ENCODE data around the gene EXOC4. TPM values are rescaled to one million over a fixed set of nuclear protein-coding genes. Genes with fewer than 3 reads are reported as not detected.

EXOC4 gene
- total RNA-seq, 3 donors from 2014 or later: 88.3 to 136 (median 99.6) TPM

DNA sequence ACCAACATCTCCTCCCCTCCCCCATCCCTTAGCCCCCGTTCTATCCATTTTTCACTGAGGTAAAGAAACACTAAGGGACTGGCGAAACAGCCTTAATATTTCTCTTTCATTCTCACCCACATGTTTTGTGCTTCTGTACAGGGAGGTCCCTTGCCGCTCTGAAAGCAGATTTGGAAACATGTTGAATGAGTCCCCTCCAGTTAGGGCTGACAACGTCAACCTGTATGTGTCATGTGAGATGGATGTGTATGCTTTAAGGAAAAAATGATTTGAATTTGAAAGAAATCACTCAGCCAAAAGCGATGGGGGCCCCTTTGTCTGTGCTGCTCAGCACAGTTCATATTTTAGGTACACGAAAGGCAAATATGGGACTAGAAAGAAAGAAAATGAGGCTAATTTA is 560.0 kb downstream of the EXOC4 start:
- Histone ChIP-seq H3K27me3 (no peaks in the 10 kb centered on the region), H3K9me3 (no peaks in the 10 kb centered on the region), H3K27ac (no peak overlapping the region), H3K4me1 (no peaks in the 10 kb centered on the region), H3K36me3 (no peaks in the 10 kb centered on the region), H3K4me3 (no peak overlapping the region)
- TF ChIP-seq POLR2A (IDR thresholded peaks at IDR 0.05) (no peak), POLR2AphosphoS5 (IDR thresholded peaks at IDR 0.05) (no peak)
- TF ChIP-seq, protein P1, sequence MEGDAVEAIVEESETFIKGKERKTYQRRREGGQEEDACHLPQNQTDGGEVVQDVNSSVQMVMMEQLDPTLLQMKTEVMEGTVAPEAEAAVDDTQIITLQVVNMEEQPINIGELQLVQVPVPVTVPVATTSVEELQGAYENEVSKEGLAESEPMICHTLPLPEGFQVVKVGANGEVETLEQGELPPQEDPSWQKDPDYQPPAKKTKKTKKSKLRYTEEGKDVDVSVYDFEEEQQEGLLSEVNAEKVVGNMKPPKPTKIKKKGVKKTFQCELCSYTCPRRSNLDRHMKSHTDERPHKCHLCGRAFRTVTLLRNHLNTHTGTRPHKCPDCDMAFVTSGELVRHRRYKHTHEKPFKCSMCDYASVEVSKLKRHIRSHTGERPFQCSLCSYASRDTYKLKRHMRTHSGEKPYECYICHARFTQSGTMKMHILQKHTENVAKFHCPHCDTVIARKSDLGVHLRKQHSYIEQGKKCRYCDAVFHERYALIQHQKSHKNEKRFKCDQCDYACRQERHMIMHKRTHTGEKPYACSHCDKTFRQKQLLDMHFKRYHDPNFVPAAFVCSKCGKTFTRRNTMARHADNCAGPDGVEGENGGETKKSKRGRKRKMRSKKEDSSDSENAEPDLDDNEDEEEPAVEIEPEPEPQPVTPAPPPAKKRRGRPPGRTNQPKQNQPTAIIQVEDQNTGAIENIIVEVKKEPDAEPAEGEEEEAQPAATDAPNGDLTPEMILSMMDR (IDR thresholded peaks at IDR 0.05): no peak
- no peak for DNase-seq (ENCODE audit: low spot score in 2 of 2)
- intact Hi-C loops (cut with DNase I; ENCODE audit: low total_unique reads): no loop called here

DNA sequence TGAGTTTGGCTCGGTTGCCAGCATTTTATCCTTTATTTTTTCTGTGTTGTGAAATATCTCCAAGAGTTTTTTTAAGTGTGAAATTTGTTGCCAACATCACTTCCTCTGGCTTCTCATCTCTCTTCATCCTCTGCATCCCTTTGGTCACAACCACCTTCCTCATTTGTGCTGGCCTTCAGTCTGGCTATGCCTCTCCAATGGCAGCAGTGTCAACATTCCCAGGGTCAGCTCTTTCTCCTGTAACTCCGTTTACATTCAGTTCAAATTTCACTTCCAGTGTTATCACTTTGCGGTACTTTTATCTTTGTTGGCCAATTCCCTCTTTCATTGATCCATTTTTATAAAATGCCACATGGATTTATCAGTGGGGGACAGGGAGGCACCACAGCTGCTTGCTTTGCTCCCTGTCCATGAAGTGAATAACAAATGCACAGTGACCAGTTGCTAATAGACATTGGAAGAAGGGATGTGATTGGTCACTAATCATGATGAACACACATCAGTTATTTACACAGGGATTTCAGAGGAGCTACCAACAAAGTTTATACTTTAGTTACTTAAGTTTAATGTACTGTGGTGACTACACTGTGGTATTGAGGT is 562.8 kb downstream of the EXOC4 start:
- intact Hi-C loops (cut with DNase I; ENCODE audit: low total_unique reads): loop anchor here (5.0 kb wide), 1 partner anchor 1203 kb away; no protein-coding TSS in a partner anchor
- TF ChIP-seq POLR2A (IDR thresholded peaks at IDR 0.05) (no peak), POLR2AphosphoS5 (IDR thresholded peaks at IDR 0.05) (no peak)
- TF ChIP-seq, protein P1 (IDR thresholded peaks at IDR 0.05): no peak
- no peak overlapping the region for H3K4me3 ChIP-seq
- DNase-seq (ENCODE audit: low spot score in 2 of 2): no peak
- H3K9me3 ChIP-seq: no peaks in the 10 kb centered on the region
- H3K27ac ChIP-seq: no peak overlapping the region
- no peaks in the 10 kb centered on the region for H3K4me1 ChIP-seq
- H3K36me3 ChIP-seq: no peaks in the 10 kb centered on the region
- no peaks in the 10 kb centered on the region for H3K27me3 ChIP-seq

DNA sequence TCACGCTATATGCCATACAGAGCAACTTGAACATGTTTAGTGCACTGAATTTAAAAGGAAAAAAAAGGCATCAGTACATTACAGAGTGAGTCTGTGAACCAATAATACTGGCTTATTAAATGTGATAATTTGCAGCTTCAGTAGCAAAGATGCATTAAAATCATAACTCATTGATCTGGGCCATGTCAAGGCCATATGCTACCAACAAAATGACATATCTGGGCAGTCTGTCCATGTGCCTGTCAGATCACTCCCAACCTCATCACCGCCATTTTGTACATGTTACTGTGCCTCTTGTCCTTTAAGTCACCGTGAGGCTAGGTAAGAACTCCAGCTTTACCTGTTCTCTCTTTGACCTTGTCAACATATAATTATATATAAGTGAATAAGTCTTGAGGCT is 566.8 kb downstream of the EXOC4 start:
- Histone ChIP-seq H3K27me3 (no peaks in the 10 kb centered on the region), H3K36me3 (no peaks in the 10 kb centered on the region), H3K4me3 (no peak overlapping the region), H3K9me3 (no peaks in the 10 kb centered on the region), H3K4me1 (no peaks in the 10 kb centered on the region), H3K27ac (no peak overlapping the region)
- intact Hi-C loops (cut with DNase I; ENCODE audit: low total_unique reads): loop anchor here (5.0 kb wide), 1 partner anchor 1207 kb away; no protein-coding TSS in a partner anchor
- no peak for TF ChIP-seq POLR2AphosphoS5 (IDR thresholded peaks at IDR 0.05)
- TF ChIP-seq POLR2A (IDR thresholded peaks at IDR 0.05): no peak
- TF ChIP-seq, protein P1 (IDR thresholded peaks at IDR 0.05): no peak
- no peak for DNase-seq (ENCODE audit: low spot score in 2 of 2)

DNA sequence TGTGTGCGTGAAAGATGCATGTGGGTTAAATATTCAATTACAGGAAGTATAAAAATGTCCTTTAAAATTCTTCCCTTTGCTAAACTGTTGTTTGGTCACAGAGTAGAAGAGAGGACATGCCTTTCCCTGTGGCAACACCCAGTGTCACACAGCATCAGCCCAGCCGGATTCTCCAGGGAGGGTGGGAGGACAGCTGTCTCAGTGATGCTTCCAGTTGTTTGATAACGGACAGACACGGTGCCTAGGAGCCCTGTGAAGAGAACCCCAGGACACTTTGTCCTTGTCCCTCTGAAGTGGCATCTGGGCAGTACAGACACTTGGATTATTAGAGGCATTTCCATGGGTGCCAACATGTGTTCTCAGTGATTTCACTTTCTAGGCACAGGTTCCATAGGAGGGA is 567.7 kb downstream of the EXOC4 start:
- Histone ChIP-seq H3K9me3 (no peaks in the 10 kb centered on the region), H3K27ac (no peak overlapping the region), H3K36me3 (no peaks in the 10 kb centered on the region), H3K4me3 (no peak overlapping the region), H3K27me3 (no peaks in the 10 kb centered on the region), H3K4me1 (no peaks in the 10 kb centered on the region)
- DNase-seq (ENCODE audit: low spot score in 2 of 2): no peak
- intact Hi-C loops (cut with DNase I; ENCODE audit: low total_unique reads): no loop called here
- TF ChIP-seq POLR2AphosphoS5 (IDR thresholded peaks at IDR 0.05) (no peak), POLR2A (IDR thresholded peaks at IDR 0.05) (no peak)
- TF ChIP-seq, protein P1 (IDR thresholded peaks at IDR 0.05): no peak

DNA sequence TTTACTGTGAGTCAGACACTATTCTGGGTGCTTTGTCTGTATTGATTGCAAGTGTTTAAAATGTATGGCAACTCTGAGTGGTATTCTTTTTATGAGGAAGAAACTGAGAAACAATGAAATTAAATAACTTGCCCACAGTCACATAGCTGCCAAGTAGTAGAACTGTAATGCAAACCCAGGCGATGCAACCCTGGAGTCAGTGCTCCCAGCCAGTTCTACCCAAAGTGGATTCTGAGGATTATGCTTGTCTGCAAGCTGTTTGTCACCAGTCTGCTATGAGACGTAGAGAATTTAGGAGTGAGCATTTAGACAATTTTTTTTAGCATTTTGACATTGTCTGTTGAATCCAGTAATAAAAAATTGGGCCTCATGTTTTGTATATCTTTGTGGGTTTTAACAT is 568.3 kb downstream of the EXOC4 start:
- no peaks in the 10 kb centered on the region for H3K9me3 ChIP-seq
- no peaks in the 10 kb centered on the region for H3K27me3 ChIP-seq
- H3K36me3 ChIP-seq: no peaks in the 10 kb centered on the region
- no peak overlapping the region for H3K27ac ChIP-seq
- TF ChIP-seq POLR2A (IDR thresholded peaks at IDR 0.05) (no peak), POLR2AphosphoS5 (IDR thresholded peaks at IDR 0.05) (no peak)
- TF ChIP-seq, protein P1 (IDR thresholded peaks at IDR 0.05): no peak
- intact Hi-C loops (cut with DNase I; ENCODE audit: low total_unique reads): no loop called here
- no peak for DNase-seq (ENCODE audit: low spot score in 2 of 2)
- H3K4me1 ChIP-seq: no peaks in the 10 kb centered on the region
- H3K4me3 ChIP-seq: no peak overlapping the region
